HepG2 (cell line): ENCODE results near the gene GFPT1. TPM values are rescaled to one million over a fixed set of nuclear protein-coding genes. Genes with fewer than 3 reads are reported as not detected.

Source experiments
- ARHGAP35 ChIP-seq: sonication (generic); formaldehyde crosslinking; IDR thresholded peaks from 2 replicates; pipeline ENCODE4 v1.9.0; 2022; ENCODE audit warnings: mild to moderate bottlenecking, inconsistent platforms, moderate library complexity, missing genetic modification reagents, borderline replicate concordance
- ARNTL ChIP-seq: sonication (generic); formaldehyde crosslinking; IDR thresholded peaks from 2 replicates; pipeline ENCODE4 v1.4.0; 2020; ENCODE audit warnings: mild to moderate bottlenecking, missing genetic modification reagents
- DR1 ChIP-seq: sonication (generic); formaldehyde crosslinking; IDR thresholded peaks from 2 replicates; pipeline ENCODE4 v1.8.0; 2021; ENCODE audit warnings: mild to moderate bottlenecking, missing genetic modification reagents, inconsistent platforms
- FOXP4 ChIP-seq: sonication (generic); formaldehyde crosslinking; IDR thresholded peaks from 2 replicates; pipeline ENCODE4 v1.4.0; 2020; ENCODE audit warnings: missing genetic modification reagents
- GFI1 ChIP-seq: sonication (generic); formaldehyde crosslinking; IDR thresholded peaks from 2 replicates; pipeline ENCODE4 v1.5.0; 2020; ENCODE audit warnings: missing genetic modification reagents, mild to moderate bottlenecking, borderline replicate concordance
- MIER3 ChIP-seq: IDR thresholded peaks from 2 replicates; pipeline ENCODE4 v1.6.1; 2016; ENCODE audit warnings: missing compliant biosample characterization, borderline replicate concordance
- MZF1 ChIP-seq: sonication (generic); formaldehyde crosslinking; IDR thresholded peaks from 2 replicates; pipeline ENCODE4 v1.8.1; 2023; ENCODE audit warnings: mild to moderate bottlenecking, missing genetic modification reagents, borderline replicate concordance
- PHF8 ChIP-seq: sonication (generic); formaldehyde crosslinking; IDR thresholded peaks from 2 replicates; pipeline ENCODE4 v1.5.0; 2020; ENCODE audit warnings: missing genetic modification reagents
- POLR2AphosphoS5 ChIP-seq: IDR thresholded peaks from 2 replicates; pipeline ENCODE4 v1.6.1; 2012; ENCODE audit warnings: low read depth, low read length
- RBFOX2 ChIP-seq: fragments of 200-400 bp; formaldehyde crosslinking; IDR thresholded peaks from 2 replicates; pipeline ENCODE4 v1.6.1; 2017; ENCODE audit warnings: low read depth, mild to moderate bottlenecking, low read length
- RORA ChIP-seq: sonication (generic); formaldehyde crosslinking; IDR thresholded peaks from 2 replicates; pipeline ENCODE4 v1.5.0; 2020; ENCODE audit warnings: mild to moderate bottlenecking, missing genetic modification reagents, moderate library complexity
- SMAD3 ChIP-seq: sonication (generic); formaldehyde crosslinking; IDR thresholded peaks from 2 replicates; pipeline ENCODE4 v1.4.0; 2020; ENCODE audit warnings: missing genetic modification reagents
- THAP9 ChIP-seq: sonication (generic); formaldehyde crosslinking; IDR thresholded peaks from 2 replicates; pipeline ENCODE4; 2020; ENCODE audit warnings: missing genetic modification reagents, mild to moderate bottlenecking, borderline replicate concordance
- ZFP91 ChIP-seq: sonication (generic); formaldehyde crosslinking; IDR thresholded peaks from 2 replicates; pipeline ENCODE4 v1.9.0; 2022; ENCODE audit warnings: missing genetic modification reagents, mild to moderate bottlenecking, borderline replicate concordance
- ZMYM3 ChIP-seq: sonication (generic); formaldehyde crosslinking; IDR thresholded peaks from 2 replicates; pipeline ENCODE4 v1.5.1; 2020; ENCODE audit warnings: mild to moderate bottlenecking, missing genetic modification reagents
- ZNF24 ChIP-seq: fragments of 450-650 bp; IDR thresholded peaks from 2 replicates; pipeline ENCODE4 v1.6.1; 2017; ENCODE audit warnings: antibody characterized with exemption, mild to moderate bottlenecking
- ZNF362 ChIP-seq: sonication (generic); formaldehyde crosslinking; IDR thresholded peaks from 2 replicates; pipeline ENCODE4 v1.4.0; 2020; ENCODE audit warnings: missing genetic modification reagents, mild to moderate bottlenecking, borderline replicate concordance
- ZNF468 ChIP-seq: sonication (generic); formaldehyde crosslinking; IDR thresholded peaks from 2 replicates; pipeline ENCODE4 v1.8.0; 2022; ENCODE audit warnings: mild to moderate bottlenecking, moderate library complexity, missing genetic modification reagents
- ZNF598 ChIP-seq: sonication (generic); formaldehyde crosslinking; IDR thresholded peaks from 2 replicates; pipeline ENCODE4 v1.5.1; 2020; ENCODE audit warnings: mild to moderate bottlenecking, missing genetic modification reagents, borderline replicate concordance
- ZNF782 ChIP-seq: sonication (generic); formaldehyde crosslinking; IDR thresholded peaks from 2 replicates; pipeline ENCODE4 v1.4.0; 2020; ENCODE audit warnings: missing genetic modification reagents, mild to moderate bottlenecking, borderline replicate concordance
- polyA plus RNA-seq, 8 experiments: library from polyadenylated mRNA; depleted of rRNA in 3 of 8; stranded (reverse) in 7 of 8; unstranded in 1 of 8; fragments of >200 nt; fragmentation: Illumina TruSeq in 4 of 8; extraction: Trizol in 4 of 8; gene quantifications; 2 replicates each; pipeline versions ENCODE4 v1.2.1 to v1.2.3, GENCODE V29; 2011 to 2016; ENCODE audit warnings: low read depth in 4 of 8, missing spikeins in 1 of 8, mixed read lengths in 1 of 8; ENCODE audit not compliant: insufficient read depth in 1 of 8
- total RNA-seq, 5 experiments: library from RNA; depleted of rRNA; stranded (reverse); fragments of >200 nt; fragmentation: Illumina TruSeq; extraction: Trizol; gene quantifications; 2 replicates each; pipeline ENCODE4 v1.2.3, GENCODE V29; 2016; ENCODE audit warnings: low read depth in 1 of 5

The GFPT1 gene
- total and polyA plus RNA-seq, 2 of the 13 experiments (the other 11 are each of a cell fraction or from before 2014, with no cell fraction given) = 24.0 to 84.9 TPM

GRCh38 chr2:69279931-69280681 lies 106.9 kb downstream of the GFPT1 start (continued):
- no peak for TF ChIP-seq THAP9 (CRISPR knock-in tag)
- TF ChIP-seq ZNF468 (CRISPR knock-in tag) = no peak
- no peak for TF ChIP-seq ZNF782 (CRISPR knock-in tag)
- TF ChIP-seq ZNF24 = no peak
- TF ChIP-seq ARNTL (CRISPR knock-in tag) = no peak
- TF ChIP-seq RBFOX2 = 0 out of 2 replicates have a peak, but pooled peaks have one; percentile 32
- TF ChIP-seq MZF1 = no peak
- no peak for TF ChIP-seq ZMYM3 (CRISPR knock-in tag)
- no peak for TF ChIP-seq PHF8 (CRISPR knock-in tag)
- TF ChIP-seq FOXP4 (CRISPR knock-in tag) = peak; percentile 65
- TF ChIP-seq POLR2AphosphoS5 = no peak
- no peak for TF ChIP-seq ZFP91 (CRISPR knock-in tag)
- no peak for TF ChIP-seq ZNF598 (CRISPR knock-in tag)
- no peak for TF ChIP-seq RORA (CRISPR knock-in tag)
- no peak for TF ChIP-seq MIER3 (CRISPR knock-in tag)
- TF ChIP-seq DR1 (CRISPR knock-in tag) = no peak
- peak; percentile 56; the same call in 1 of the 2 replicates for TF ChIP-seq SMAD3
- TF ChIP-seq GFI1 = 0 out of 2 replicates have a peak, but pooled peaks have one; percentile 51
- no peak; the same call in 1 of the 2 replicates for TF ChIP-seq ARHGAP35 (CRISPR knock-in tag)
- TF ChIP-seq ZNF362 = no peak
